Immature natural killer cell (primary cell): ENCODE results near the gene CD300A. TPM values are rescaled to one million over a fixed set of nuclear protein-coding genes. Genes with fewer than 3 reads are reported as not detected.
A peak's percentile ranks its signal among the peaks of the same experiment; 100 is the strongest.

ENCODE experiments used
- DNase-seq, 3 donors: peaks; one replicate each; pipeline ENCODE4 v3.0.0; 2022; ENCODE audit warnings: mixed read lengths in 1 of 3
- H3K27ac Mint-ChIP-seq, 6 donors: one replicate each; pipeline ENCODE4 v1.8.0; 2020; ENCODE audit warnings: mixed read lengths in 6 of 6, mild to moderate bottlenecking in 5 of 6, inconsistent platforms in 4 of 6, moderate library complexity in 3 of 6
- H3K27me3 Mint-ChIP-seq, 3 donors: one replicate each; pipeline ENCODE4 v1.8.0; 2020 to 2021; ENCODE audit warnings: low read depth in 3 of 3, mild to moderate bottlenecking in 3 of 3, mixed read lengths in 3 of 3, moderate library complexity in 3 of 3, inconsistent platforms in 1 of 3
- H3K36me3 Mint-ChIP-seq, 3 donors: one replicate each; pipeline ENCODE4 v1.8.0; 2020; ENCODE audit warnings: mixed read lengths in 3 of 3, inconsistent platforms in 2 of 3, mild to moderate bottlenecking in 2 of 3
- H3K4me1 Mint-ChIP-seq, 2 donors: one replicate each; pipeline ENCODE4 v1.8.0; 2020; ENCODE audit warnings: inconsistent platforms in 2 of 2, mild to moderate bottlenecking in 2 of 2, mixed read lengths in 2 of 2, moderate library complexity in 1 of 2
- H3K4me3 Mint-ChIP-seq, 5 donors: one replicate each; pipeline ENCODE4 v1.8.0; 2020; ENCODE audit warnings: mild to moderate bottlenecking in 5 of 5, mixed read lengths in 5 of 5, inconsistent platforms in 3 of 5, moderate library complexity in 3 of 5
- H3K9me3 Mint-ChIP-seq, 6 donors: one replicate each; pipeline ENCODE4 v1.8.0; 2020; ENCODE audit warnings: mild to moderate bottlenecking in 6 of 6, mixed read lengths in 6 of 6, inconsistent platforms in 4 of 6, moderate library complexity in 3 of 6
- polyA plus RNA-seq, 3 donors: library from polyadenylated mRNA; unstranded; fragments of 300-500 nt; fragmentation: Illumina TruSeq; gene quantifications; one replicate each; pipeline ENCODE4 v1.2.3, GENCODE V29; 2021

CD300A gene
- polyA plus RNA-seq, 3 donors from 2014 or later: 357 to 514 (median 505) TPM

GRCh38 chr17:74431568-74432423, 34.6 kb upstream of the CD300A start, which contains the start of gene GPRC5C:
Gene GPRC5C, plus strand, starts transcription at chr17:74432088. Its CDS starts 7,689 bp downstream, at chr17:74439777.
- Mint-ChIP-seq H3K36me3 (peaks cover 0 to under 1% (median 0%) of the 10 kb centered on the region in 3 donors), H3K4me1 (peaks cover 14 to 16% of the 10 kb centered on the region in 2 donors), H3K27me3 (peaks cover 16 to 27% (median 18%) of the 10 kb centered on the region in 3 donors), H3K4me3 (peak within 1 kb of the TSS; percentile 67 to 79 (median 71)), H3K27ac (no peak within 1 kb of the TSS), H3K9me3 (peaks cover 0 to 2% (median 0%) of the 10 kb centered on the region in 6 donors)
- DNase-seq: peak; percentile 34 to 47 (median 37)

GRCh38 chr17:74432424-74432690, 34.1 kb upstream of the CD300A start:
- DNase-seq: no peak
- H3K36me3 Mint-ChIP-seq: peaks cover 0 to 6% (median 0%) of the 10 kb centered on the region in 3 donors
- peaks cover 16 to 32% (median 18%) of the 10 kb centered on the region in 3 donors for H3K27me3 Mint-ChIP-seq
- no peak overlapping the region for H3K27ac Mint-ChIP-seq
- peaks cover 0 to 3% (median 2%) of the 10 kb centered on the region in 6 donors for H3K9me3 Mint-ChIP-seq
- peaks cover 14 to 16% of the 10 kb centered on the region in 2 donors for H3K4me1 Mint-ChIP-seq
- H3K4me3 Mint-ChIP-seq: no peak overlapping the region

- peak overlapping the region in 2 of 5 donors; percentile 12 to 45 for H3K4me3 Mint-ChIP-seq
- H3K27me3 Mint-ChIP-seq: peaks cover 16 to 33% (median 18%) of the 10 kb centered on the region in 3 donors
- DNase-seq: no peak
- no peak overlapping the region for H3K27ac Mint-ChIP-seq
- H3K9me3 Mint-ChIP-seq: peaks cover 5 to 9% (median 7%) of the 10 kb centered on the region in 6 donors
- H3K4me1 Mint-ChIP-seq: peaks cover 14 to 16% of the 10 kb centered on the region in 2 donors
- H3K36me3 Mint-ChIP-seq: peaks cover 0 to 7% (median 0%) of the 10 kb centered on the region in 3 donors
Measured at GRCh38 chr17:74432766-74433391, 33.6 kb upstream of the CD300A start.

- H3K36me3 Mint-ChIP-seq: peaks cover under 1 to 7% (median 1%) of the 10 kb centered on the region in 3 donors
- peak overlapping the region in 2 of 5 donors; percentile 7 to 28 for H3K4me3 Mint-ChIP-seq
- H3K27me3 Mint-ChIP-seq: peaks cover 16 to 29% (median 18%) of the 10 kb centered on the region in 3 donors
- no peak overlapping the region for H3K27ac Mint-ChIP-seq
- peaks cover 8 to 14% (median 11%) of the 10 kb centered on the region in 6 donors for H3K9me3 Mint-ChIP-seq
- no peak for DNase-seq
- H3K4me1 Mint-ChIP-seq: peaks cover 14 to 16% of the 10 kb centered on the region in 2 donors
Measured at GRCh38 chr17:74433421-74434121, 32.9 kb upstream of the CD300A start.

- H3K4me3 Mint-ChIP-seq: no peak overlapping the region
- DNase-seq: no peak
- H3K36me3 Mint-ChIP-seq: peaks cover 4 to 7% (median 5%) of the 10 kb centered on the region in 3 donors
- H3K4me1 Mint-ChIP-seq: peaks cover 12 to 15% of the 10 kb centered on the region in 2 donors
- H3K9me3 Mint-ChIP-seq: peaks cover 13 to 26% (median 17%) of the 10 kb centered on the region in 6 donors
- H3K27ac Mint-ChIP-seq: no peak overlapping the region
- peaks cover 11 to 20% (median 12%) of the 10 kb centered on the region in 3 donors for H3K27me3 Mint-ChIP-seq
Measured at GRCh38 chr17:74435775-74436359, 30.6 kb upstream of the CD300A start.

- Mint-ChIP-seq H3K4me3 (no peak overlapping the region), H3K4me1 (peaks cover 5 to 6% of the 10 kb centered on the region in 2 donors), H3K27me3 (peaks cover 3 to 20% (median 12%) of the 10 kb centered on the region in 3 donors), H3K9me3 (peaks cover 11 to 26% (median 17%) of the 10 kb centered on the region in 6 donors), H3K36me3 (peaks cover 4 to 7% (median 5%) of the 10 kb centered on the region in 3 donors), H3K27ac (no peak overlapping the region)
- no peak for DNase-seq
Measured at GRCh38 chr17:74437702-74438101, 28.7 kb upstream of the CD300A start.

- H3K27ac Mint-ChIP-seq: peak overlapping the region in 1 of 6 donors; percentile 31
- H3K4me1 Mint-ChIP-seq: peaks cover 5 to 6% of the 10 kb centered on the region in 2 donors
- peaks cover 2 to 15% (median 5%) of the 10 kb centered on the region in 3 donors for H3K27me3 Mint-ChIP-seq
- no peak for DNase-seq
- H3K9me3 Mint-ChIP-seq: peaks cover 11 to 26% (median 17%) of the 10 kb centered on the region in 6 donors
- H3K36me3 Mint-ChIP-seq: peaks cover 4 to 7% (median 5%) of the 10 kb centered on the region in 3 donors
- H3K4me3 Mint-ChIP-seq: no peak overlapping the region
Measured at GRCh38 chr17:74439691-74440567, 26.5 kb upstream of the CD300A start.

GRCh38 chr17:74441537-74441936, 24.9 kb upstream of the CD300A start:
- no peak for DNase-seq
- H3K36me3 Mint-ChIP-seq: peaks cover 4 to 7% (median 5%) of the 10 kb centered on the region in 3 donors

GRCh38 chr17:74442291-74442669, 24.2 kb upstream of the CD300A start:
- Mint-ChIP-seq H3K36me3 (peaks cover 1 to 5% (median 4%) of the 10 kb centered on the region in 3 donors), H3K4me1 (peaks cover 5 to 8% of the 10 kb centered on the region in 2 donors), H3K27me3 (peaks cover 2% of the 10 kb centered on the region in 3 donors), H3K9me3 (peaks cover 11 to 23% (median 15%) of the 10 kb centered on the region in 6 donors), H3K27ac (no peak overlapping the region), H3K4me3 (no peak overlapping the region)
- no peak for DNase-seq

More at GRCh38 chr17:74441537-74441936, 24.9 kb upstream of the CD300A start:
- H3K9me3 Mint-ChIP-seq: peaks cover 11 to 26% (median 17%) of the 10 kb centered on the region in 6 donors
- H3K4me3 Mint-ChIP-seq: no peak overlapping the region
- H3K27me3 Mint-ChIP-seq: peaks cover 2 to 7% (median 5%) of the 10 kb centered on the region in 3 donors
- no peak overlapping the region for H3K27ac Mint-ChIP-seq
- peaks cover 5 to 6% of the 10 kb centered on the region in 2 donors for H3K4me1 Mint-ChIP-seq

GRCh38 chr17:74442670-74443515, 23.5 kb upstream of the CD300A start:
- Mint-ChIP-seq H3K4me1 (peaks cover 5 to 8% of the 10 kb centered on the region in 2 donors), H3K36me3 (peaks cover 0 to 5% (median 4%) of the 10 kb centered on the region in 3 donors), H3K4me3 (peak overlapping the region in 3 of 5 donors; percentile 17 to 60 (median 21)), H3K27ac (peak overlapping the region in 1 of 6 donors; percentile 22), H3K27me3 (peaks cover 2% of the 10 kb centered on the region in 3 donors), H3K9me3 (peaks cover 6 to 17% (median 10%) of the 10 kb centered on the region in 6 donors)
- DNase-seq: peak in 2 of 3 donors; percentile 17 to 37

GRCh38 chr17:74443516-74444296, 22.7 kb upstream of the CD300A start:
- Mint-ChIP-seq H3K4me3 (no peak overlapping the region), H3K27me3 (peaks cover 2% of the 10 kb centered on the region in 3 donors), H3K27ac (no peak overlapping the region), H3K36me3 (peaks cover 0 to 2% (median 2%) of the 10 kb centered on the region in 3 donors), H3K4me1 (peaks cover 5 to 8% of the 10 kb centered on the region in 2 donors), H3K9me3 (peaks cover 2 to 10% (median 5%) of the 10 kb centered on the region in 6 donors)
- DNase-seq: no peak
